HepG2 (cell line): ENCODE data around the gene SGCE. TPM values are rescaled to one million over a fixed set of nuclear protein-coding genes. Genes with fewer than 3 reads are reported as not detected.
A peak's percentile ranks its signal among the peaks of the same experiment; 100 is the strongest.

Experiments
- CENPBD1 ChIP-seq: sonication (generic); formaldehyde crosslinking; IDR thresholded peaks from 2 replicates; pipeline ENCODE4 v1.8.0; 2022; ENCODE audit warnings: missing genetic modification reagents, low read depth, mild to moderate bottlenecking, borderline replicate concordance
- FOXP1 ChIP-seq, 2 experiments: fragments of 450-650 bp in 1 of 2; IDR thresholded peaks; 2 replicates each; pipeline ENCODE4 v1.6.1; 2017 to 2018; ENCODE audit warnings: antibody characterized with exemption in 1 of 2
- HNRNPLL ChIP-seq: fragments of 200-400 bp; formaldehyde crosslinking; IDR thresholded peaks from 2 replicates; pipeline ENCODE4 v1.6.1; 2017; ENCODE audit warnings: mild to moderate bottlenecking, low read depth, low read length; ENCODE audit not compliant: poor library complexity, severe bottlenecking
- IRX3 ChIP-seq: sonication (generic); formaldehyde crosslinking; IDR thresholded peaks from 2 replicates; pipeline ENCODE4 v1.8.1; 2023; ENCODE audit warnings: mild to moderate bottlenecking, low read depth, missing genetic modification reagents, borderline replicate concordance
- MED8 ChIP-seq: sonication (generic); formaldehyde crosslinking; IDR thresholded peaks from 2 replicates; pipeline ENCODE4 v1.8.1; 2023; ENCODE audit warnings: mild to moderate bottlenecking, missing genetic modification reagents; ENCODE audit not compliant: insufficient replicate concordance
- NKX3-1 ChIP-seq: sonication (generic); formaldehyde crosslinking; IDR thresholded peaks from 2 replicates; pipeline ENCODE4 v1.5.0; 2020; ENCODE audit warnings: missing genetic modification reagents
- NR0B2 ChIP-seq: sonication (generic); formaldehyde crosslinking; IDR thresholded peaks from 2 replicates; pipeline ENCODE4 v1.4.0; 2020; ENCODE audit warnings: mild to moderate bottlenecking, missing genetic modification reagents
- RARA ChIP-seq: IDR thresholded peaks from 2 replicates; pipeline ENCODE4 v1.6.1; 2016; ENCODE audit warnings: missing genetic modification reagents, missing compliant biosample characterization
- RBM22 ChIP-seq: fragments of 200-400 bp; formaldehyde crosslinking; optimal IDR thresholded peaks from 2 replicates; pipeline ENCODE3; 2017; ENCODE audit warnings: mild to moderate bottlenecking, low read length, moderate library complexity
- TBX3 ChIP-seq: fragments of 450-650 bp; IDR thresholded peaks from 2 replicates; pipeline ENCODE4 v1.6.1; 2017; ENCODE audit warnings: antibody characterized with exemption, mild to moderate bottlenecking, inconsistent platforms, borderline replicate concordance
- ZBTB2 ChIP-seq: sonication (generic); formaldehyde crosslinking; IDR thresholded peaks from 2 replicates; pipeline ENCODE4 v1.8.0; 2022; ENCODE audit warnings: low read depth, missing genetic modification reagents
- ZBTB20 ChIP-seq: sonication (generic); formaldehyde crosslinking; IDR thresholded peaks from 2 replicates; pipeline ENCODE4 v1.8.1; 2023; ENCODE audit warnings: missing genetic modification reagents, low read depth, mild to moderate bottlenecking, borderline replicate concordance
- ZBTB7B ChIP-seq: sonication (generic); formaldehyde crosslinking; IDR thresholded peaks from 2 replicates; pipeline ENCODE4 v1.4.0; 2020; ENCODE audit warnings: missing genetic modification reagents
- ZHX1 ChIP-seq: sonication (generic); formaldehyde crosslinking; IDR thresholded peaks from 2 replicates; pipeline ENCODE4 v1.8.1; 2022; ENCODE audit warnings: low read depth, mild to moderate bottlenecking, missing genetic modification reagents
- ZKSCAN5 ChIP-seq: sonication (generic); formaldehyde crosslinking; IDR thresholded peaks from 2 replicates; pipeline ENCODE4 v1.5.1; 2020; ENCODE audit warnings: mild to moderate bottlenecking, missing genetic modification reagents
- ZMAT5 ChIP-seq: sonication (generic); formaldehyde crosslinking; IDR thresholded peaks from 2 replicates; pipeline ENCODE4 v1.5.0; 2020; ENCODE audit warnings: mild to moderate bottlenecking, low read depth, missing genetic modification reagents, borderline replicate concordance
- ZNF274 ChIP-seq: sonication (generic); formaldehyde crosslinking; IDR thresholded peaks from 2 replicates; pipeline ENCODE4 v1.5.1; 2020; ENCODE audit warnings: mild to moderate bottlenecking, missing genetic modification reagents
- ZNF333 ChIP-seq: sonication (generic); formaldehyde crosslinking; IDR thresholded peaks from 2 replicates; pipeline ENCODE4 v1.4.0; 2020; ENCODE audit warnings: mild to moderate bottlenecking, missing genetic modification reagents, borderline replicate concordance
- ZNF33A ChIP-seq: sonication (generic); formaldehyde crosslinking; IDR thresholded peaks from 2 replicates; pipeline ENCODE4 v1.5.1; 2020; ENCODE audit warnings: missing genetic modification reagents, mild to moderate bottlenecking, moderate library complexity, borderline replicate concordance
- ZNF33B ChIP-seq: sonication (generic); formaldehyde crosslinking; IDR thresholded peaks from 2 replicates; pipeline ENCODE4 v1.5.1; 2020; ENCODE audit warnings: mild to moderate bottlenecking, missing genetic modification reagents
- ZNF414 ChIP-seq: sonication (generic); formaldehyde crosslinking; IDR thresholded peaks from 2 replicates; pipeline ENCODE4 v1.5.0; 2020; ENCODE audit warnings: missing genetic modification reagents
- ZNF768 ChIP-seq: sonication (generic); formaldehyde crosslinking; IDR thresholded peaks from 2 replicates; pipeline ENCODE4 v1.4.0; 2020; ENCODE audit warnings: missing genetic modification reagents
- ZNF773 ChIP-seq: sonication (generic); formaldehyde crosslinking; IDR thresholded peaks from 2 replicates; pipeline ENCODE4 v1.4.0; 2020; ENCODE audit warnings: missing genetic modification reagents, borderline replicate concordance
- polyA plus RNA-seq, 8 experiments: library from polyadenylated mRNA; depleted of rRNA in 3 of 8; stranded (reverse) in 7 of 8; unstranded in 1 of 8; fragments of >200 nt; fragmentation: Illumina TruSeq in 4 of 8; extraction: Trizol in 4 of 8; gene quantifications; 2 replicates each; pipeline versions ENCODE4 v1.2.1 to v1.2.3, GENCODE V29; 2011 to 2016; ENCODE audit warnings: low read depth in 4 of 8, missing spikeins in 1 of 8, mixed read lengths in 1 of 8; ENCODE audit not compliant: insufficient read depth in 1 of 8
- total RNA-seq, 5 experiments: library from RNA; depleted of rRNA; stranded (reverse); fragments of >200 nt; fragmentation: Illumina TruSeq; extraction: Trizol; gene quantifications; 2 replicates each; pipeline ENCODE4 v1.2.3, GENCODE V29; 2016; ENCODE audit warnings: low read depth in 1 of 5

SGCE gene
- total and polyA plus RNA-seq, 2 of the 13 experiments (the other 11 are each of a cell fraction or from before 2014, with no cell fraction given): 52.3 to 71.1 TPM

- TF ChIP-seq ZNF773 (CRISPR knock-in tag) (no peak), ZNF33B (CRISPR knock-in tag) (no peak; the same call in 1 of the 2 replicates), TBX3 (peak; percentile 87), ZKSCAN5 (CRISPR knock-in tag) (no peak), NR0B2 (CRISPR knock-in tag) (no peak), ZBTB2 (CRISPR knock-in tag) (no peak), ZNF768 (CRISPR knock-in tag) (no peak; the same call in 1 of the 2 replicates), ZNF333 (CRISPR knock-in tag) (no peak), FOXP1 (IDR thresholded peaks at IDR 0.05) (no peak), FOXP1 (CRISPR knock-in tag; IDR thresholded peaks at IDR 0.05) (peak; percentile 92), RARA (CRISPR knock-in tag) (peak; percentile 84), IRX3 (CRISPR knock-in tag) (no peak), ZMAT5 (CRISPR knock-in tag) (no peak), ZBTB20 (CRISPR knock-in tag) (peak; percentile 47; the same call in 1 of the 2 replicates), RBM22 (no peak), CENPBD1 (CRISPR knock-in tag) (no peak), ZNF33A (CRISPR knock-in tag) (peak; percentile 92), ZHX1 (CRISPR knock-in tag) (no peak), ZNF414 (CRISPR knock-in tag) (no peak), MED8 (CRISPR knock-in tag) (peak; percentile 67), ZNF274 (CRISPR knock-in tag) (no peak), NKX3-1 (CRISPR knock-in tag) (0 out of 2 replicates have a peak, but pooled peaks have one; percentile 62), ZBTB7B (CRISPR knock-in tag) (0 out of 2 replicates have a peak, but pooled peaks have one; percentile 54), HNRNPLL (no peak)
These were observed 12.9 kb downstream of the SGCE start (continued) for GRCh38 chr7:94642838-94643653.
